GM12865 (cell line): Measurements from ENCODE around the gene PSMF1.

Experiments used
- DNase-seq: peaks from one replicate; pipeline ENCODE4 v3.0.0; 2010; ENCODE audit warnings: low read depth
- H3K4me3 ChIP-seq: 2 replicates; pipeline ENCODE4 v1.5.1; 2011; ENCODE audit warnings: mild to moderate bottlenecking, low read depth, low read length, control low read depth
- TF ChIP-seq, protein P1 (sequence below): IDR thresholded peaks from 2 replicates; pipeline ENCODE4 v1.5.1; 2011; ENCODE audit warnings: low read length, control low read depth, low read depth, inconsistent platforms; ENCODE audit not compliant: insufficient read depth; ENCODE audit errors: missing control alignments

The PSMF1 gene

DNA sequence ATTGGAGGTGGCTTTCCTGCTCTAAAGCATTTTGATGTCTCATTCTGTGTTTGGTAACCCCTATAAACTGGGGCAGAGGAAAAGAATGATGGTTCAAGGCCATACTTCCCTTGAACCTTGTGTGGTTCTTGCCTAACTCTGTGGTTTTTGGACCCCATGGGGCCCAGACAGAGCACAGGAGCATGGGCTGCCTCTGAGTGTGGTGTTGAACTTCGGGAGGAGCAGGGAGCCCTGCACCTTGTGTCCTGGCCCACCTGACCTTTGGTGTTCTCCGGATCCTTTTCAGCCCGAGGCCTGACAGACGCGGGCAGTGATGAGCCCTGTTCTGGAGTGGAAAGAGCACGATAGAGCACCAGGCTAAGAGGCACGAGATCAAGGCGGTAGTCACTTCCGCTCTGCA lies 47.5 kb downstream of the PSMF1 start:
- no peak for DNase-seq
- TF ChIP-seq, protein P1, sequence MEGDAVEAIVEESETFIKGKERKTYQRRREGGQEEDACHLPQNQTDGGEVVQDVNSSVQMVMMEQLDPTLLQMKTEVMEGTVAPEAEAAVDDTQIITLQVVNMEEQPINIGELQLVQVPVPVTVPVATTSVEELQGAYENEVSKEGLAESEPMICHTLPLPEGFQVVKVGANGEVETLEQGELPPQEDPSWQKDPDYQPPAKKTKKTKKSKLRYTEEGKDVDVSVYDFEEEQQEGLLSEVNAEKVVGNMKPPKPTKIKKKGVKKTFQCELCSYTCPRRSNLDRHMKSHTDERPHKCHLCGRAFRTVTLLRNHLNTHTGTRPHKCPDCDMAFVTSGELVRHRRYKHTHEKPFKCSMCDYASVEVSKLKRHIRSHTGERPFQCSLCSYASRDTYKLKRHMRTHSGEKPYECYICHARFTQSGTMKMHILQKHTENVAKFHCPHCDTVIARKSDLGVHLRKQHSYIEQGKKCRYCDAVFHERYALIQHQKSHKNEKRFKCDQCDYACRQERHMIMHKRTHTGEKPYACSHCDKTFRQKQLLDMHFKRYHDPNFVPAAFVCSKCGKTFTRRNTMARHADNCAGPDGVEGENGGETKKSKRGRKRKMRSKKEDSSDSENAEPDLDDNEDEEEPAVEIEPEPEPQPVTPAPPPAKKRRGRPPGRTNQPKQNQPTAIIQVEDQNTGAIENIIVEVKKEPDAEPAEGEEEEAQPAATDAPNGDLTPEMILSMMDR, result no peak
- H3K4me3 ChIP-seq, result no peak overlapping the region

DNA sequence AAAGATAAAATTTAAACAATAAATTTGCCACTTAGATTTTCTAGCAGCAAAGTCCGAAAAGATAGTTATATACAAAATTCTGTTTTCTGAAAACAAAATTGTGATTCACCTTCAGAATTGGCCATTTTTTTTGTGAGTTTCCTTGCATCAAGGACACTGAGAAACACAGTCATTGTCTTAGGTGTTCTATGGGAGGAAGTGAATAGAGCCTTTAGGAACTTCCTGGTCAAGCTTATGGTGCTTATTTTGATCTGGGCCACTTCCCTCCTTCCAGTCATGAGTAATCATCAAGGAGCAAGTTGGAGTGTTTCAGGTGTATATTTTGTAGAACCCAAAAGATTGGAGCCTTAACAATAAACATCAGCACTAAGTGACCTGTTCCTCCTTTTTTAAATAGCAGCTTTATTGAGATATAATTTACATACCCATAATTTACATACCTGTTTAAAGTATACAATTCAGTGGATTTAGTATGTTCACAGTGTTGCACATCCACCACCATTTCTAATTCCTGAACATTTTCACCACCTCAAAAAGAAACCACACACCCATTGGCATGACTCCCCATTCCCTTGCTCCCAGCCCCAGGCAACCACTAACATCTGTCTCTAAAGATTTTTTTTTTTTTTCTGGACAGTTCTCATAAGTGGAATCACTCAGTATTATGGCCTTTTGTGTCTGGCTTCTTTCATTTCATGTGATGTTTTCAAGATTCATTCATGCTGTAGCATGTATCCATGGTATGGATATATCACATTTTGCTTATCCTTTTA lies 48.7 kb downstream of the PSMF1 start:
- no peak overlapping the region for H3K4me3 ChIP-seq
- TF ChIP-seq, protein P1, result no peak
- DNase-seq, result no peak

DNA sequence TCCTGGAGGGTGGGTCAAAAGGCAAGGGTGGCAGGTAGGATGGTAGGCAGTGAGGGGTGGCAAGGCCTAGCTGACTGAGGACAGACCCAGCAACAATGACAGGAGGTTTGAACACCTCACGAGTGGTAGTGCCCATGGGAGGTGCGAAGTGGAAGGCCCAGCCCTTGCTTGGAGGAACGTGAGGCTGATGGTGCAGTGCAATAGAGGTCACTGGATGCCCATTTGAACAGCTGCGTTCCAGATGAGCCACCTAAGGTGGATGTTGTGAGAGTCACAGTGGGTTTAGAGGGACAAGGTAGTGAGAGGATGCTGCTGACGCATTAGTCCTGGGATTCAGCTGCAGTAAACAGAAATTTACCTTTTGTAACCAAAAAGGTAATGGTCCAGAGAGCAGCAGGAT lies 50.8 kb downstream of the PSMF1 start:
- TF ChIP-seq, protein P1, result no peak
- H3K4me3 ChIP-seq, result no peak overlapping the region
- DNase-seq, result no peak

DNA sequence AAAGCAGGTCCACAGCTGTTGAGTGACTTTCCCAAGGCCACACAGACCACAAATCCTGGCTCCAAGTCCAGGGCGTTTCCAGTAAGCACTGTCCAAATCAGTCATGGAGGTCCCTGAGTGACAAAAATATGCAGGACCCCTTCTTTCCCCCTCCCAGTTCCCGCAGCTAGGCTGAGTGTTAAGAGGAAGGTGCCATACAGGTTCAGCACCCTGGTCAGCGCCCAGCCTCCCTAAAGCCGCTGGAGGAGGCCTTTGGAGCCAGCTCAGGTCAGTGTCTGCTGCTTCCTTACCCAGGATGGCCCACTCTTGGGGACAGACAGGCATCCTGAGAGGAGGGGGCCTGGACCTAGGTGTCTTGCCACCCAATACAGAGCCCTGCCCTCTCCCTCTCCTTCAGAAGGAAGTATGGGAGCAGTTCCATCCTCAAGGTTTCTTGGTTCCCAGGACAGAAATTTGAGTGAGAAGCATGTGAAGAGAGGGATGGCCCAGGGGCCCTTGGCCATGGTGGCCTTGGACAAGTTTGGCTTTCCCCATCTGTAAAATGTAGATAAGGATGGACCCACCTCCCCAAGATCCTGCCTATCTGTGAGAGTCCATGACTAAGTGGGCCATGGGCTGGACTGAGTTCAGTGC lies 53.2 kb downstream of the PSMF1 start:
- peak; percentile 19 for DNase-seq
- TF ChIP-seq, protein P1, result no peak
- H3K4me3 ChIP-seq, result no peak overlapping the region

DNA sequence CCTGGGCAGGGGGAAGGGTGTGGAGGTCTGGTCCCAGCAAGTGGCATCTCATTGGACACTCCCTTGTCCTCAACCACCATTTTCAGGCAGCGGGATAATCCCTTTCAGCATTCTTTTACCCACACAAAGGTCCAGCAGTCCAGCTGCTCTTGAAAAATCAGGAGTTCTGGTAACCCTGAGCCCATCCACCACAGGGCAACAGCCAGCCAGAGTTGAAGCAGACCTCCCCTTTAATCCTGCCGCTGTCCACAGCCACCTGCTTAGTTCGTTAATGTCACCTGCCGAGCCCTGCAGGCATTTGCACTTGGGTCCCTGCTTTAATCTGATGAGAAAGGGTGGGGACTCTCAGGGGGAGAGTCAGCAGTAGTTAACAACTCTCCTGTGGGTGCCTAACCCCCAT lies 55.3 kb downstream of the PSMF1 start:
- H3K4me3 ChIP-seq, result no peak overlapping the region
- no peak for DNase-seq
- TF ChIP-seq, protein P1, result no peak

DNA sequence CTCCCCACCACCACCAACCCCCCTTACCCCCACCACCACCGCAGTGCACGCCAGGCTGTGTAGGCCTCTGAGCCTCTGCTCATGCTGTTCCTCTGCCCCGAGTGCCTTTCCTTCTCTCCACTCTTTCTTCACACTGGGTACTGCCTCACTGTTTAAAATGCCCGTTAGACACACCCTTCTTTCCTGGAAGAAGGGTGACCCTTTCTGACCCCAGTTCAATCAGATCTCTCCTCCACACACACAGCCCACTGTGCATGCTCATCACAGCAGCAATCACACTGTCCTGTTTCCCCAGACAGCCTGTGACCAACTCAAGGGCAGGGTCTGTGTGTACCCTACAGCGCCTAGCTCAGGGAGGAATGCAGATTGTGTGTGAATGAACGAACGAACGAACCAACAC lies 56.4 kb downstream of the PSMF1 start:
- DNase-seq, result no peak
- no peak overlapping the region for H3K4me3 ChIP-seq
- TF ChIP-seq, protein P1, result no peak
